OCI-LY1 (cell line): Measurements from ENCODE around the gene EGFL7.

Source experiments
- H2AFZ ChIP-seq: fragments of 200-600 bp; sonication (generic), shearing (Covaris generic); 2 replicates; pipeline ENCODE4 v1.6.0; 2014; ENCODE audit warnings: antibody characterized with exemption, mild to moderate bottlenecking, low read length
- H3F3A ChIP-seq: fragments of 200-600 bp; sonication (generic), shearing (Covaris generic); 2 replicates; pipeline ENCODE4 v1.6.0; 2014; ENCODE audit warnings: mild to moderate bottlenecking, antibody characterized with exemption, low read length, moderate library complexity; ENCODE audit not compliant: insufficient read depth
- H3K27ac ChIP-seq: fragments of 200-600 bp; sonication (generic); 2 replicates; pipeline ENCODE4 v1.5.1; 2014; ENCODE audit warnings: low read length, mixed run types, mild to moderate bottlenecking, low read depth; ENCODE audit not compliant: poor library complexity, severe bottlenecking
- H3K27me3 ChIP-seq: fragments of 200-600 bp; sonication (generic); 2 replicates; pipeline ENCODE4 v1.6.0; 2014; ENCODE audit warnings: antibody characterized with exemption, mild to moderate bottlenecking, low read length, moderate library complexity; ENCODE audit not compliant: insufficient read depth
- H3K36me3 ChIP-seq: fragments of 200-600 bp; sonication (generic); 2 replicates; pipeline ENCODE4 v1.6.1; 2014; ENCODE audit warnings: mild to moderate bottlenecking, antibody characterized with exemption, low read length, moderate library complexity, mixed read lengths; ENCODE audit not compliant: insufficient read depth
- H3K4me1 ChIP-seq: fragments of 200-600 bp; sonication (generic); 2 replicates; pipeline ENCODE4 v1.5.1; 2014; ENCODE audit warnings: mild to moderate bottlenecking, low read length, moderate library complexity; ENCODE audit not compliant: insufficient read depth, severe bottlenecking
- H3K4me2 ChIP-seq: fragments of 200-600 bp; sonication (generic), shearing (Covaris generic); 2 replicates; pipeline ENCODE4 v1.6.1; 2014; ENCODE audit warnings: low read length
- H3K4me3 ChIP-seq: fragments of 200-600 bp; sonication (generic); 2 replicates; pipeline ENCODE4 v1.5.1; 2014; ENCODE audit warnings: low read length, low read depth, mild to moderate bottlenecking, mixed read lengths; ENCODE audit not compliant: poor library complexity, severe bottlenecking
- H3K79me2 ChIP-seq: fragments of 200-600 bp; shearing (Covaris generic); 2 replicates; pipeline ENCODE4 v1.6.1; 2016; ENCODE audit warnings: mixed run types, low read length, mixed read lengths; ENCODE audit not compliant: insufficient read depth
- H3K9ac ChIP-seq: fragments of 200-600 bp; sonication (generic), shearing (Covaris generic); 2 replicates; pipeline ENCODE4 v1.6.1; 2014; ENCODE audit warnings: mild to moderate bottlenecking, low read length, mixed read lengths
- H3K9me2 ChIP-seq: fragments of 200-600 bp; sonication (generic), shearing (Covaris generic); 2 replicates; pipeline ENCODE4 v1.6.1; 2014; ENCODE audit warnings: low read depth, mild to moderate bottlenecking, low read length, mixed read lengths
- H3K9me3 ChIP-seq: fragments of 200-600 bp; shearing (Covaris generic); 2 replicates; pipeline ENCODE4 v1.6.1; 2014; ENCODE audit warnings: low read length, mixed read lengths
- H4K20me1 ChIP-seq: fragments of 200-600 bp; sonication (generic), shearing (Covaris generic); 2 replicates; pipeline ENCODE4 v1.6.0; 2016; ENCODE audit warnings: mild to moderate bottlenecking, low read length; ENCODE audit not compliant: insufficient read depth
- EZH2 ChIP-seq: fragments of 200-600 bp; sonication (generic), shearing (Covaris generic); IDR thresholded peaks from 2 replicates; pipeline ENCODE4 v1.8.0; 2017; ENCODE audit warnings: borderline replicate concordance, mixed run types, mild to moderate bottlenecking, antibody characterized with exemption, low read length, moderate library complexity, mixed read lengths
- TF ChIP-seq, protein P1 (sequence below): fragments of 200-600 bp; sonication (generic), shearing (Covaris generic); IDR thresholded peaks from 2 replicates; pipeline ENCODE4 v1.5.1; 2017; ENCODE audit warnings: mild to moderate bottlenecking, antibody characterized with exemption, low read length, moderate library complexity, mixed read lengths

The EGFL7 gene

DNA sequence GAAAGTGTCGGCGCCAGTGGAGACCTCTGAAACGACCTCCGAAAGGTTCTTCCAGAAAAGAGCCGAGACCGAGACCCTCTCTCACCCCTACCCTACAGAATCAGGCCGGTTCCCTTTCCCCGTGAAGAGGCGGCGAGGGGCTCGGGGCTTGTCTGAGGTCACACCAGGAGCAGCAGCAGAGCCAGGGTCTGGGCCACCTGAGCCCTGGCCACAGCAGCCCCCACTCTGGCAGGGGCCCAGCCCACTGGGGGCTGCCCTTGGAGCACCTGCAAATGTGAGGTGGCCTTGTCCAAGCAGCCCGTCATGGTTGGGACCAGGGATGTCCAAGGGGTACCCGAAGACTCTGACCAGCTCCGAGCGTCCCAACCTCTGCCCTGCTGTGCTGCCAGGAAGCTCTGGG, 15.3 kb downstream of the EGFL7 start:
- no peak overlapping the region for H3K4me2 ChIP-seq
- no peak overlapping the region for H3K9ac ChIP-seq
- H4K20me1 ChIP-seq, result no peaks in the 10 kb centered on the region
- H3K9me2 ChIP-seq, result no peaks in the 10 kb centered on the region
- 0 out of 2 replicates have a peak, but pooled peaks cover 4% of the 10 kb centered on the region for H3K27me3 ChIP-seq
- no peaks in the 10 kb centered on the region for H3K9me3 ChIP-seq
- TF ChIP-seq EZH2, result no peak
- TF ChIP-seq, protein P1, sequence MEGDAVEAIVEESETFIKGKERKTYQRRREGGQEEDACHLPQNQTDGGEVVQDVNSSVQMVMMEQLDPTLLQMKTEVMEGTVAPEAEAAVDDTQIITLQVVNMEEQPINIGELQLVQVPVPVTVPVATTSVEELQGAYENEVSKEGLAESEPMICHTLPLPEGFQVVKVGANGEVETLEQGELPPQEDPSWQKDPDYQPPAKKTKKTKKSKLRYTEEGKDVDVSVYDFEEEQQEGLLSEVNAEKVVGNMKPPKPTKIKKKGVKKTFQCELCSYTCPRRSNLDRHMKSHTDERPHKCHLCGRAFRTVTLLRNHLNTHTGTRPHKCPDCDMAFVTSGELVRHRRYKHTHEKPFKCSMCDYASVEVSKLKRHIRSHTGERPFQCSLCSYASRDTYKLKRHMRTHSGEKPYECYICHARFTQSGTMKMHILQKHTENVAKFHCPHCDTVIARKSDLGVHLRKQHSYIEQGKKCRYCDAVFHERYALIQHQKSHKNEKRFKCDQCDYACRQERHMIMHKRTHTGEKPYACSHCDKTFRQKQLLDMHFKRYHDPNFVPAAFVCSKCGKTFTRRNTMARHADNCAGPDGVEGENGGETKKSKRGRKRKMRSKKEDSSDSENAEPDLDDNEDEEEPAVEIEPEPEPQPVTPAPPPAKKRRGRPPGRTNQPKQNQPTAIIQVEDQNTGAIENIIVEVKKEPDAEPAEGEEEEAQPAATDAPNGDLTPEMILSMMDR, result no peak
- no peak overlapping the region for H3K27ac ChIP-seq
- no peak overlapping the region for H2AFZ ChIP-seq
- no peaks in the 10 kb centered on the region for H3K79me2 ChIP-seq
- no peaks in the 10 kb centered on the region for H3F3A ChIP-seq
- H3K36me3 ChIP-seq, result no peaks in the 10 kb centered on the region
- H3K4me3 ChIP-seq, result no peak overlapping the region
- H3K4me1 ChIP-seq, result no peaks in the 10 kb centered on the region

DNA sequence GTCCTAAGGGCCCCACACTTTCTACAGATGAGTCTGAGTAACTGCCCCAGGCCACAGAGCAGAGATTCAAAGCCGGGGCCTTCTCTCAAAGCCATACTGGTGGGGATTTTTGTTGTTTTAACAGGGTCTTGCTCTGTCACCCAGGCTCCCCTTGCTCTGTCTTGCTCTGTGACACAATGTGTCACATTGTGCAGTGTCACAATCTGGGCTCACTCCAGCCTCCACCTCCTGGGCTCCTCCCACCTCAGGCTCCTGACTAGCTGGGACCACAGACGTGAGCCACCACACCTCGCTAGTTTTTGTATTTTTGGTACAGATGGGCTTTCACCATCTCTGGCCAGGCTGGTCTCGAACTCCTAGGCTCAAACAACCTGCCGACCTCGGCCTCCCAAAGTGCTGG, 15.9 kb downstream of the EGFL7 start:
- H3K9me3 ChIP-seq, result no peaks in the 10 kb centered on the region
- TF ChIP-seq, protein P1, result no peak
- no peak for TF ChIP-seq EZH2
- H3K27me3 ChIP-seq, result 0 out of 2 replicates have a peak, but pooled peaks cover 4% of the 10 kb centered on the region
- no peak overlapping the region for H3K27ac ChIP-seq
- H3F3A ChIP-seq, result no peaks in the 10 kb centered on the region
- H3K4me1 ChIP-seq, result no peaks in the 10 kb centered on the region
- H3K9me2 ChIP-seq, result no peaks in the 10 kb centered on the region
- H4K20me1 ChIP-seq, result no peaks in the 10 kb centered on the region
- H3K4me3 ChIP-seq, result no peak overlapping the region
- no peaks in the 10 kb centered on the region for H3K36me3 ChIP-seq
- no peak overlapping the region for H3K4me2 ChIP-seq
- H3K9ac ChIP-seq, result no peak overlapping the region
- no peak overlapping the region for H2AFZ ChIP-seq
- H3K79me2 ChIP-seq, result no peaks in the 10 kb centered on the region

DNA sequence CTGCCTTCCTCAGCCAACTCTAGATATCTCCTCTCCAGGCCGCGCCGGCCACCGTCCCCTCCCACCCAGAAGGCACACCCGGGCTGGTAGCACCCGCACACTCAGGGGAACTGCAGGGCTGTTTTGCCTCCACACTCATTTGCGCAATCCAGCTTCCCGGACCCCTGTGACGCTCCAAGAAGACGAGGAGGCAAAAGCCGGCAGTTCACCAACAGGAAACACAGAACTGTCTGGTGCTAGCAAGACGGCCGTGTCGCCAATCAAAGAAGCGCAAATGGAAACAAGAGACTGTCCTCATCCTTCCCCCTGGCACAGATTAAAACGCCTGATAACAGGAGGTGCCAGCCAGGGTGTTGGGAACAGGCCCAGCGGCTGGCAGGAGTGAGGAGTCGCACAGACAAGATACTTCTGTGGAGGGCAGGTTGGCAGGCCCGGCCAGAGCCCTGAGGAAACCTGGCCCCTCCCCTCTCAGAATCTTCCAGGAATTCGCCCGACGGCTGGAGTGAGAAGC, 16.8 kb downstream of the EGFL7 start:
- Histone ChIP-seq H2AFZ (no peak overlapping the region), H3K4me2 (no peak overlapping the region), H3K27ac (no peak overlapping the region), H3K9ac (no peak overlapping the region), H4K20me1 (no peaks in the 10 kb centered on the region), H3K9me3 (no peaks in the 10 kb centered on the region), H3K36me3 (no peaks in the 10 kb centered on the region), H3K9me2 (no peaks in the 10 kb centered on the region), H3K4me1 (no peaks in the 10 kb centered on the region), H3K27me3 (0 out of 2 replicates have a peak, but pooled peaks cover 7% of the 10 kb centered on the region), H3K79me2 (no peaks in the 10 kb centered on the region), H3K4me3 (no peak overlapping the region), H3F3A (no peaks in the 10 kb centered on the region)
- TF ChIP-seq, protein P1, result no peak
- no peak for TF ChIP-seq EZH2
